Thoracic aorta (tissue), 2 donors: ENCODE data around the gene PLCB1. TPM values are rescaled to one million over a fixed set of nuclear protein-coding genes. Genes with fewer than 3 reads are reported as not detected.

Experiments used
- ATAC-seq: fragments of 150-250 bp; one replicate; pipeline ENCODE4 v1.8.0; 2017; ENCODE audit warnings: low read depth; ENCODE audit not compliant: insufficient number of reproducible peaks, low FRiP score
- DNase-seq: peaks from one replicate; pipeline ENCODE4 v3.0.0-alpha.2; 2020; ENCODE audit warnings: low spot score
- H3K27ac ChIP-seq, 2 donors: fragments of 200-600 bp; sonication (generic); 1 replicate in 1 of 2; 2 replicates in 1 of 2; pipeline ENCODE4 v1.5.1; 2016; ENCODE audit warnings: mild to moderate bottlenecking in 2 of 2, moderate library complexity in 2 of 2
- H3K27me3 ChIP-seq: fragments of 200-600 bp; sonication (generic); replicated peaks from 2 replicates; pipeline ENCODE4 v1.6.0; 2016; ENCODE audit warnings: mild to moderate bottlenecking; ENCODE audit not compliant: insufficient read depth
- H3K36me3 ChIP-seq: fragments of 200-600 bp; sonication (generic); one replicate; pipeline ENCODE4 v1.5.1; 2016
- H3K4me1 ChIP-seq, 2 donors: fragments of 200-600 bp; sonication (generic); 1 replicate in 1 of 2; 2 replicates in 1 of 2; pipeline versions ENCODE4 v1.5.1 to v1.6.0; 2016; ENCODE audit warnings: low read depth in 2 of 2, mild to moderate bottlenecking in 1 of 2; ENCODE audit not compliant: control insufficient read depth in 1 of 2
- H3K4me3 ChIP-seq: fragments of 200-600 bp; sonication (generic); 2 replicates; pipeline ENCODE4 v1.5.1; 2016; ENCODE audit warnings: mild to moderate bottlenecking
- H3K9me3 ChIP-seq: fragments of 200-600 bp; sonication (generic); 2 replicates; pipeline ENCODE4 v1.5.1; 2016
- CTCF ChIP-seq: fragments of 200-600 bp; sonication (generic); IDR thresholded peaks from one replicate; pipeline ENCODE4 v1.5.1; 2019; ENCODE audit warnings: antibody characterized with exemption
- total RNA-seq, 2 donors: library from RNA; depleted of rRNA; stranded (reverse); fragments of >200 nt; gene quantifications; one replicate each; pipeline versions ENCODE4 v1.1.0 to v1.2.3, GENCODE V29; 2016

The PLCB1 gene
- total RNA-seq, 2 donors from 2014 or later, result 10.8 to 16.3 TPM

GRCh38 chr20:8271727-8272126, 139.7 kb downstream of the PLCB1 start:
- no peaks in the 10 kb centered on the region for H3K27me3 ChIP-seq
- ATAC-seq (no peak), DNase-seq (no peak)
- H3K27ac ChIP-seq, result no peak overlapping the region
- H3K4me1 ChIP-seq, result no peaks in the 10 kb centered on the region
- H3K36me3 ChIP-seq, result no peaks in the 10 kb centered on the region
- H3K9me3 ChIP-seq, result no peaks in the 10 kb centered on the region
- no peak overlapping the region for H3K4me3 ChIP-seq
- no peak for TF ChIP-seq CTCF

- DNase-seq, result no peak
- Histone ChIP-seq H3K9me3 (no peaks in the 10 kb centered on the region), H3K27ac (no peak overlapping the region), H3K27me3 (no peaks in the 10 kb centered on the region), H3K4me3 (no peak overlapping the region), H3K36me3 (no peaks in the 10 kb centered on the region), H3K4me1 (no peaks in the 10 kb centered on the region)
- ATAC-seq, result no peak
- TF ChIP-seq CTCF, result no peak
Observed at GRCh38 chr20:8272766-8273165, 140.7 kb downstream of the PLCB1 start.

GRCh38 chr20:8284902-8285301, 152.8 kb downstream of the PLCB1 start:
- DNase-seq, result no peak
- ATAC-seq, result no peak
- Histone ChIP-seq H3K36me3 (no peaks in the 10 kb centered on the region), H3K4me3 (no peak overlapping the region), H3K4me1 (no peaks in the 10 kb centered on the region), H3K9me3 (no peaks in the 10 kb centered on the region), H3K27ac (no peak overlapping the region), H3K27me3 (no peaks in the 10 kb centered on the region)
- TF ChIP-seq CTCF, result no peak

GRCh38 chr20:8287340-8287739, 155.3 kb downstream of the PLCB1 start:
- no peak overlapping the region for H3K4me3 ChIP-seq
- no peak for DNase-seq

GRCh38 chr20:8291200-8291599, 159.1 kb downstream of the PLCB1 start:
- Histone ChIP-seq H3K27ac (no peak overlapping the region), H3K36me3 (no peaks in the 10 kb centered on the region), H3K9me3 (no peaks in the 10 kb centered on the region), H3K27me3 (no peaks in the 10 kb centered on the region), H3K4me3 (no peak overlapping the region), H3K4me1 (no peaks in the 10 kb centered on the region)
- ATAC-seq (no peak), DNase-seq (no peak)
- no peak for TF ChIP-seq CTCF

More at GRCh38 chr20:8287340-8287739, 155.3 kb downstream of the PLCB1 start:
- Histone ChIP-seq H3K9me3 (no peaks in the 10 kb centered on the region), H3K4me1 (no peaks in the 10 kb centered on the region), H3K27ac (no peak overlapping the region), H3K36me3 (no peaks in the 10 kb centered on the region), H3K27me3 (no peaks in the 10 kb centered on the region)
- ATAC-seq, result no peak
- TF ChIP-seq CTCF, result no peak
